Brain microvascular endothelial cell (primary cell): ENCODE data around the gene TIAM2.

Experiments used
- DNase-seq: peaks from one replicate; pipeline ENCODE4 v3.0.0-alpha.2; 2020
- H3K27ac ChIP-seq: fragments of 250-450 bp; sonication (Bioruptor Pico); 2 replicates; pipeline ENCODE4 v1.5.1; 2020; ENCODE audit warnings: mild to moderate bottlenecking, moderate library complexity
- H3K27me3 ChIP-seq: fragments of 250-450 bp; sonication (Bioruptor Pico); replicated peaks from 2 replicates; pipeline ENCODE4 v1.5.1; 2020; ENCODE audit warnings: mild to moderate bottlenecking
- H3K36me3 ChIP-seq: fragments of 250-450 bp; sonication (Bioruptor Pico); replicated peaks from 2 replicates; pipeline ENCODE4 v1.5.1; 2020; ENCODE audit warnings: mild to moderate bottlenecking
- H3K4me3 ChIP-seq: 2 replicates; pipeline ENCODE4 v1.5.1; 2011; ENCODE audit warnings: low read depth, mild to moderate bottlenecking, control low read depth, low read length, moderate library complexity
- CTCF ChIP-seq: IDR thresholded peaks from 2 replicates; pipeline ENCODE4 v1.5.1; 2011; ENCODE audit warnings: low read depth, mild to moderate bottlenecking, moderate library complexity, low read length, control low read depth, inconsistent platforms; ENCODE audit errors: missing control alignments
- in situ Hi-C: cut with HindIII; loops from 2 replicates; pipeline ENCODE4 v1.10.0; 2017; ENCODE audit warnings: low sequenced_read_pairs, low pct_ligation_motif_present

Gene TIAM2

DNA sequence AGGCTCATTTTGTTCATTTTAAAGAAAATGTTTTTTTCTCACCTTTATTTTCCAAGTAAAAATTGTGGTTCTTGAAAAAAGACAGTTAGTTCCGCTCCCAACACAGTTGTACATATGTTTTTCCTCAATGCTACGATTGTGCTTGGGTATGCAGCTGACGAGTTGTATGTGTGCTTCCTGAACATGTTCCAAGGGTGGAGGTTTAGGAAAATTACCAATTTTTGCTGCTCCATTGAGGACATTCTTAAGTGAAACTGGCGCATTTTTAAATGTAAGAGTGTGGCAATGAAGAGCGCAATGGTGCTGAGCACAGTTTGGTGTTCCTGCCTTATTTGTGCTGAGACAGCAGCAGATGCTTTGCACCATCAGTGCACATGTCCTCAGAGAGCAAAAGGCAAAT lies 198.4 kb downstream of the TIAM2 start:
- Histone ChIP-seq H3K36me3 (no peaks in the 10 kb centered on the region), H3K4me3 (no peak overlapping the region), H3K27ac (no peak overlapping the region), H3K27me3 (no peaks in the 10 kb centered on the region)
- in situ Hi-C loops = no loop called here
- DNase-seq = no peak
- TF ChIP-seq CTCF = no peak

- Histone ChIP-seq H3K36me3 (no peaks in the 10 kb centered on the region), H3K27me3 (no peaks in the 10 kb centered on the region), H3K27ac (no peak overlapping the region), H3K4me3 (no peak overlapping the region)
- TF ChIP-seq CTCF = no peak
- in situ Hi-C loops = no loop called here
- DNase-seq = no peak
Measured at GRCh38 chr6:155194399-155194798, 199.3 kb downstream of the TIAM2 start.

GRCh38 chr6:155195903-155196302 lies 200.8 kb downstream of the TIAM2 start:
- Histone ChIP-seq H3K4me3 (no peak overlapping the region), H3K36me3 (no peaks in the 10 kb centered on the region), H3K27ac (no peak overlapping the region), H3K27me3 (no peaks in the 10 kb centered on the region)
- in situ Hi-C loops = no loop called here
- no peak for TF ChIP-seq CTCF
- DNase-seq = no peak

DNA sequence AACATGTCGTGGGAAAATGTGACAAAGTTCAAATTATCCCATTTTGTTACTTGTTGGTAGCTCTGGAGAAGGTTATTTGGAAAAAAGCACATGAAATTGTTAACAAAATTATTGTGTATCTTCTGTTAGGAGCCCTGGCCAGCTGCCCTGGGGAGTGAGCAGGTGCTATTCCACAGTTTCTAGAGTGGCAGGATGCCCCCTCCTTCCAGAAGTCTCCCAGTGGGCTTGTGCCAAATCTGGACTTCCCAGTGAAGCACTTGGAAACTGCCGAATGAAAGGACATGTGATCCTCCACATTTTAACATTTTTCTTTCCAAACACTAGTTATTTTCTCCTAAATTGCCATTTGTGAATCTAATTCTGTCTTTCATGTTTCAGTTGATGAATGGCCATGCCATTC lies 201.8 kb downstream of the TIAM2 start:
- H3K27me3 ChIP-seq = no peaks in the 10 kb centered on the region
- H3K27ac ChIP-seq = no peak overlapping the region
- no peak for DNase-seq
- H3K36me3 ChIP-seq = no peaks in the 10 kb centered on the region
- H3K4me3 ChIP-seq = no peak overlapping the region
- TF ChIP-seq CTCF = no peak
- in situ Hi-C loops = no loop called here

DNA sequence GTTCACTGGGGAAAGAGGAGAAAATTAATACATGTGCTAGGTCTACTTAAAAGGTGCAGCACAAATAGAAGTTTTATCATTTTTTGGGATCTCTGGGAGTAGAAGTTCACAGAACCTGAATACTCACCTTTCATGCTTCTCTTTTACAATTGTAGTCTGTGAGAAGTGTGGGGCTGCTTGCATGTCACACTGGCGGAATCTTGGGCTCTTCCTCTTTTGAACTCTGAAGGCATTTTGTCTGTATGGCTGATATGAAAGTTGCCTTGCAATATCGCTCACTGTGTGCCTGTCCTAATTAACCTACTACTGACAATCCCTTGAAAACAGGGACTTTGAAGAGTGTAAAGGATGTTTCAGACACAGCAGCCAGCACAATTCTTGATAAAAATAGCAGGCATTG lies 202.8 kb downstream of the TIAM2 start:
- H3K36me3 ChIP-seq = no peaks in the 10 kb centered on the region
- no peak for DNase-seq
- no peak for TF ChIP-seq CTCF
- H3K4me3 ChIP-seq = no peak overlapping the region
- H3K27me3 ChIP-seq = no peaks in the 10 kb centered on the region
- in situ Hi-C loops = no loop called here
- no peak overlapping the region for H3K27ac ChIP-seq

GRCh38 chr6:155200012-155200411 lies 204.9 kb downstream of the TIAM2 start:
- peak; percentile 77 for DNase-seq

More at GRCh38 chr6:155200012-155200411, 204.9 kb downstream of the TIAM2 start:
- H3K4me3 ChIP-seq = no peak overlapping the region
- peak overlapping the region; percentile 87 for H3K27ac ChIP-seq
- in situ Hi-C loops = no loop called here
- H3K27me3 ChIP-seq = no peaks in the 10 kb centered on the region
- TF ChIP-seq CTCF = no peak
- H3K36me3 ChIP-seq = no peaks in the 10 kb centered on the region
